Hepatic stellate cell (primary cell): ENCODE measurements around the gene KMT5C.

ENCODE experiments used
- DNase-seq: peaks from one replicate; pipeline ENCODE4 v3.0.0; 2011; ENCODE audit warnings: low spot score

Gene KMT5C

DNA sequence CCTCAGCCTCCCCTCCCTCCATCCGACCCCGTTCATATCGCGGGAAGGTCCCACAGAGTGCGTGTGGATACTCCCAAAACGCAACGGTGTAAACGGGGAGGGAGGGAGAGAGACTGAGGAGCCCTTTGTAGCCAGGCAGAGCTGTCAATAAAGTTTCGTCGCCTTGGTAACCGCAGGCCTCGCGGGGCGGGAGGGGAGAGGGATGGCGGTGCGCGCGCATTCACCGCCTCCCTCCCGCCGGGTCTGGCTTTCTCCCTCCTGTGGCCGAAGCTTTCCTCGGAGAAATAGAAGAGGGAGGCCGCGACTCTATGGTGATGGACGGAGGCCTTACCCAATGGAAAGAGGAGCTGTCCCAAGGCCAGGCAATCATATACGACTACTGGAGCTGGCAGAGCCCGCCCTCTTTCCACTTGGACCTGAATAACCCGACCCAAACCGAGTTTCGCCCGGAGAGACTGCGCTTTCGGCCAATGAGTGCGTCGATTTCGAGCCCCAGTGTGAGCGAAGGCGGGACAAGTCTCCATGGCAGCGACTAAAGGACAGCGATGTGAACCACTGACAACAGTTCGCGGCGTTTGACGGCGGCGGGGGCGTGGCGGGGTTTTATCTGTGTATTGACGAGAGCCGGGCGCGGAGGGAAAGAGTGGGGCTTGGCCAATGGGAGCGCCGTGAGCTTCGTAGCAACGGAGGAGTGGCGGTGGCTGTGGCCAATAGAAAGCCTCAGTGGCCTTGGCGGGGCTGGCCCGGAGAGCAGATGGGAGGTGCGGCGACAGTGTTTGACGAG is at the start of gene KMT5C:
TSS of gene KMT5C (plus strand) at position 772 of the 784 bp plus-strand sequence. CDS start 2,061 bp downstream, outside the sequence.
- peak; percentile 100 for DNase-seq

DNA sequence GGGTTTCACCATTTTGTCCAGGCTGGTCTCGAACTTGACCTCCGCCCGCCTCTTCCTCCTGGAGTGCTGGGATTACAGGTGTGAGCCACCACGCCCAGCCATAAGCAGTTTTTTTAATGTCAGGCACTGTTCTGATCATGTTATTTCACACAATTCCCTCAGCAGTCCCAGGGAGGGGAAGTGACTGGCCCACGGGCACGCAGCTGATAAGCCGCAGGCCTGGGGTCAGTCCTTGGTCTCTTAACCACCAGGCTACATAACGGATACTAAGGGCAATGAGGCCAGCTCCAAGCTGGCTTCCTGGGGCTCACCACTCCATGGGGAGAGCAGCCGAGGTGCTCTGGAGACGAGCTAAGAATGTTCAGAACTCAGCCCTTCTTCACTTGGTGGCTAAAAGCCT is 42.4 kb upstream of the KMT5C start:
- no peak for DNase-seq

DNA sequence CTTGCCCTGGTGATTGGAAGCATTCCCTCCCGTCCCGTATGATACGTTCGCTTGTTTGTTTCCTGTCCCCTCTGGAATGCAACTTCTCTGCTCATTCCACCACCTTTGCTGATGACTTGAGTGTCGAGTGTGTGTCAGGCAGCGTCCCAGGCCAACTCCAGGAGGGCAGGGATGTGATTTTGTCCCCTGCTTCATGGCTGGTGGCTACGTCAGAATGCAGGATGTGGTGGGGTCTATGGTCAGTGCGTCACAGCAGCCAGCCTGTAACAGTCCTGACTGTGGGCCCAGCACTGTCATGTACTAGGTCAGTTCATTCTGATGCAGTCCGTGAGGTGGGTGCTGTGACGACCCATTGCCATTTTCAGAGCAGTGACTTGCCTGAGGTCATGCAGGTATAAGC is 39.7 kb upstream of the KMT5C start:
- DNase-seq: no peak

DNA sequence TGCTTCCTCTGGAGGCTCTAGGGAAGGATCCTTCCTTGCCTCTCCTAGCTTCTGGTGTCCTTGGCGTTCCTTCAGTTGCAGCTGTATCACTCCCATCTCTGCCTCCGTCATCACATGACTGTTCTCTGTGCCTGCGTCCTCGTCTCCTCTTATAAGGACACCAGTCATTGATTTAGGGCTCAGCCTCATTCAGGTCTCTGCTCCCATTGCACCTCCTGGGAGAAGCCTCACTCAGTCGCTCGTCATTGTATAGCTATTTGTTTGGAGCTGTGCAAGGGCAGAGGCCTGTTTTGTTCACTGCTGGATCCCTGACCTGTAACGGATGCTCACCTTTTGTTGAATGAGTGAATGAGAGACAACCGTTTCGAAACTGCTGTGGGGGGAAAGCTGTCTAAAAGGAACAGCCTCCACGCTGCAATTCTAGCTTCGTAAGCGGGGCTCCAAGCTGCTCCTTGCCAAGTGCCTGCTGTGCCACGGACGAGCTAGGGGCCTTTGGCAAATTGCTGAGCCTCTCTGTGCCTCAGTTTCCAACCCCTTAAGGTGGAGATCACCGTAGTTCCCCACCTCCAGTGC is 38.7 kb upstream of the KMT5C start:
- no peak for DNase-seq

DNA sequence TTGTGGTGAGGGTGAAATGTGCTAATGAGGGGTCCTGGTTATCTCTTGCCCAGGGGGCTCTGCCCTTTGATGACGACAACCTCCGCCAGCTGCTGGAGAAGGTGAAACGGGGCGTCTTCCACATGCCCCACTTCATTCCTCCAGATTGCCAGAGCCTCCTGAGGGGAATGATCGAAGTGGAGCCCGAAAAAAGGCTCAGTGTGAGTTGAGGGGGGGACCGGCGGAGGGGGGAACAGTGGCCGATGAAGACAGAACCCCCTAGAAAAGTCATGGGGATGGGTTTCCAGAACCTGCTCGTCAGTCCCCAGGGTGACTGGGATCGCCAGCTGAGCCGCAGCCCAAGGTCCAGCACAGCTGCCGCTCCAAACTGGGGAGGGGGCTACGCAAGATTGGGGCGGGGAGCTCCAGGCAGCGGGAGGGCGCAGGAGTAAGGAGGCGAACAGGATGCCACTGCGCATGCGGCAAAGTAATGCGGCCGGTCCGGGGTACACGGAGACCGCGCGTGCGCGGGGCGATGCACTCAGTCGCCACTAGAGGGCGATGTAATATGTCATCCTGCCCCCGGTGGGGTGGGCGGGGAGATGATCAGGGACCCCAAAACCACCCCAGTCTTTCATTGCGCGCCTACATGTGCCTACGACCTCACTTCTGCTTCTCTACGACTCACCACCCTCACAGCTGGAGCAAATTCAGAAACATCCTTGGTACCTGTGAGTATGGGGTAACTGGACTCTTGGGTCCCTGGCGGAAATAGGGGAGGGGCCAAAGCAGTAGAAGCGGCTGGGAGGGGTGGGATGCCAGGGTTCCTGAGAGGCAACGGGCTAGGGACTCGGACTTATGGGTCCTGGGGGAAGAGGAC is 38.0 kb upstream of the KMT5C start:
- peak; percentile 100 for DNase-seq

DNA sequence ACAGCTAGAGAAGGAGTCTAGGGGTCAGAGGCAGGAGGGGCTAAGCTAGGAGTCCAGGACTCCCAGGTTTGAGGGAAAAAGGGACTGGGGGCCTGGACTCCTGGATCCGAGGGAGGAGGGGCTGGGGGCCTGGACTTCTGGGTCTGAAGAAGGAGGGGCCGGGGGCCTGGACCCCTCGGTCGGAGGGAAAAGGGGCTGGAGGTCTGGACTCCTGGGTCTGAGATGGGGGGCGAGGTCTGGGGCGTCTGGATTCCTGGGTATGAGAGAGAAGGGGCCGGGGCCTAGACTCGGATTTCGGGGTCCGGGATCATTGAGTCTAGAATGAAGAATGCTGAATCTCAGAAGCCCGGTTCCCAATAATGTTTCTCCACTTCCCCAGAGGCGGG is 37.4 kb upstream of the KMT5C start:
- no peak for DNase-seq

DNA sequence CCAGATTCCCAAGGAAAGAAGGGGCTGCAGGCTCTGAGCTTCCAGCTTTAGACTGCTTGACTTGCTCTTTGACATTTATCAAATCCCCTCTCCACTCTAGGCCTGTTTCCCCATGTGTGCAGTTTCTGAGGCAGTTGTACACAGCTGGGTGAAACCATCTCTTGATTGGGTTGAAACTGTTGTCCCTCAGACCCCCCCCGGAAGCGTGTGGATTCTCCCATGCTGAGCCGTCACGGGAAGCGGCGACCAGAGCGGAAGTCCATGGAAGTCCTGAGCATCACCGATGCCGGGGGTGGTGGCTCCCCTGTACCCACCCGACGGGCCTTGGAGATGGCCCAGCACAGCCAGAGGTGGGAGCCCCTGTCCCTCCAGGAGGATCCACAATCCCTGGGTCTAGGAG is 36.2 kb upstream of the KMT5C start:
- no peak for DNase-seq

DNA sequence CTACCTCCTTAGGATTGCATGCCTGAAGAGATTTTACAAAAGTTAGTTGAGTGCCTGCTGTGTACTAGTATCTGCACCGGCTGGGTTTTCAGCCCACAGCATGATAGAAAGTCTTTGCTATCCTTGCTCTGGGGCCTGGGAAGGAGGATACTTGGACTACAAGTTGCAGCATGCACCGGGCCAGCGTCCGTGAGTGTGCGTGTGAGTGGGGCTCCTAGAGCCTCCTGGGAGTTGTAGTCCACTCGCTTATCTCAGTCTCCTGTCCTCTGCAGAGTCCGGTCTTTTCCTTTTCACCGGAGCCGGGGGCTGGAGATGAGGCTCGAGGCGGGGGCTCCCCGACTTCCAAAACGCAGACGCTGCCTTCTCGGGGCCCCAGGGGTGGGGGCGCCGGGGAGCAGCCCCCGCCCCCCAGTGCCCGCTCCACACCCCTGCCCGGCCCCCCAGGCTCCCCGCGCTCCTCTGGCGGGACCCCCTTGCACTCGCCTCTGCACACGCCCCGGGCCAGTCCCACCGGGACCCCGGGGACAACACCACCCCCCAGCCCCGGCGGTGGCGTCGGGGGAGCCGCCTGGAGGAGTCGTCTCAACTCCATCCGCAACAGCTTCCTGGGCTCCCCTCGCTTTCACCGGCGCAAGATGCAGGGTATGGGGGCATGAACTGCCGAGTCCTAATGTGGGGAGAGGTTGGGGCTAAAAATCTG is 35.2 kb upstream of the KMT5C start:
- no peak for DNase-seq

DNA sequence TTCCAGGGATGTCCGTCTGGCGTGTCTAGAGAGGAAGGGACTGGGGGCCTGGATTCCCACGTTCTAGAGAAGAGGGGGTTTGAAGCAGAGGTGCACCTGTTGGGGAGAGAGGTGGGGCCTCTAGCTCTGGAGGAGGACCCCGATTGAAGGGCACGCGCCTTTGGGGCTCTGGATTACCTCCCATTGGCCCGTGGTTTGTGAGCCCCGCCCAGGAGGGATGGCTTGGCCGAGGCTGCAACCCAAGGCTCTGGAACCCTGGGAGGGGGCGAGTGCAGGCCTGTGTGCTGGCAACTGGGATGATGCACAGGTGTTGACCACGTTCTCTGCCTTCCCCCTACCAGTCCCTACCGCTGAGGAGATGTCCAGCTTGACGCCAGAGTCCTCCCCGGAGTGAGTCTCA is 34.7 kb upstream of the KMT5C start:
- DNase-seq: no peak

DNA sequence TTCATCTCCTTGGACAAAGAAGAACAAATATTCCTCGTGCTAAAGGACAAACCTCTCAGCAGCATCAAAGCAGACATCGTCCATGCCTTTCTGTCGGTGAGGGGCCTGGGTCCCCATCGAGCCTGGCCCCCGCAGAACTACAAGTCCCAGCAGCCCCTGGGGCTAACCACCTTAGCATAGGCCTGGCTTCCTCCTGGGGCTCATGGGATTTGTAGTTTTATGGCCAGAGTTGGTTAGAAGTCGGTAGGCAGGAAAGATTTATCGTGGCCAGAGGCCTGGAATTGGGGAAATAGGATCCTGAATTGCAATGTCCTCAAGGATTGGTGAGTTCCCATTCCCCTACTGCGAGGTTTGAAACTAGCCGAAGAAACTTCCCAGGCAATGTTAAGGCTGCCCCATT is 34.2 kb upstream of the KMT5C start:
- DNase-seq: peak; percentile 38

DNA sequence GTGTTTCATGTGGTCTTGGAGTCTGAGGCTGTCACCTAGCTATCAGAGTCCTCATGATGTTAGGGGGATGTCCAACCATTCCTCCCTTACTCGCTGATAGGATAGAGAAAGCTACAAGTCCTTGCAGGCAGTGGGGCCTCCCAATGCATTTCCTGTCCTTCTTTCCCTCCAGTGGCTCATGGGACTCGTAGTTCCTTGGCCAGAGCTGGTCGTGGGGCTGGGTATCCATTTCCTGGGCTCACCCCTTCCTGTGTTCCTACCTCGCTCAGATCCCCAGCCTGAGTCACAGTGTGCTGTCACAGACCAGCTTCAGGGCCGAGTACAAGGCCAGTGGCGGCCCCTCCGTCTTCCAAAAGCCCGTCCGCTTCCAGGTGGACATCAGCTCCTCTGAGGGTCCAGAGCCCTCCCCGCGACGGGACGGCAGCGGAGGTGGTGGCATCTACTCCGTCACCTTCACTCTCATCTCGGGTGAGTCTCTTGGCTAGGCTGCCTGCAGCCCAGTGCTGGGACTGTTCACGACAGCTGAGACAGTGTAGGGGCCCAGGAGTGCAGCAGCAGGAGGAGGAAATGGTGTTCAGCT is 33.6 kb upstream of the KMT5C start:
- DNase-seq: no peak

DNA sequence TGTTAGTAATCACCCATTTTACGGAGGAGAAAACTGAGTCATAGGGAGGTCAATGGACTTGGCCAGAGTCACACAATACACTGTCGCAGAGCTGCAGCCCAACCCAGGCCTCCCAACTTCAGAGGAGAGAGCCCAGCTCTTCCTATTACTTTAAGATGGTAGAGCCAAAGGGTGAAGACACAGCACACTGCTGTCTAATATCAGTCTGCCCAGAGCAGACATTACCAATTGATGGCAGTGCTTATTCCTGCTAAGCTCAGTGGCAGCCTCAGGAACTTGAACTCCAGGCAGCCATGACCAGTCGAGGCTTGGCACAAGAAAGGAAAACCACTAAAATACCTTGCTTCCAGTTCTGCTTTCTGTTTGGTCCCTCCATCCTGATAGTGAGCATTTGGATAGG is 33.0 kb upstream of the KMT5C start:
- no peak for DNase-seq

DNA sequence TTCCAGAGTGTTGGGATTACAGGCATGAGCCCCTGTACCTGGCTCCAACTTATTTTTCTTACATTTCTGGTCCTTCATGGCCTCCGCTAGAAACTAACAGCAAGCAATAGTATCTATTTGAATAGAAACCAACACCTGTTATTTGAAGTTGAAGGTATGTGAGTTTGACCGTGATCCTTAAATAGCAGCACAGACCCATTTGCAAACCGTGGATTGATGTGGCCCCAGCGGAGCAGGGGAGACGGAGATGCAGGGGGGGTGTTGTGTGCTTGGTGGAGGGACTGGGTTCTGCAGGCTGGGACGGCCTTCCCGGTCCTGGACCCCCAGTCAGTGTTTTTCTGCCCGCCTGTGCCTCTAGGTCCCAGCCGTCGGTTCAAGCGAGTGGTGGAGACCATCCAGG is 31.4 kb upstream of the KMT5C start:
- no peak for DNase-seq

DNA sequence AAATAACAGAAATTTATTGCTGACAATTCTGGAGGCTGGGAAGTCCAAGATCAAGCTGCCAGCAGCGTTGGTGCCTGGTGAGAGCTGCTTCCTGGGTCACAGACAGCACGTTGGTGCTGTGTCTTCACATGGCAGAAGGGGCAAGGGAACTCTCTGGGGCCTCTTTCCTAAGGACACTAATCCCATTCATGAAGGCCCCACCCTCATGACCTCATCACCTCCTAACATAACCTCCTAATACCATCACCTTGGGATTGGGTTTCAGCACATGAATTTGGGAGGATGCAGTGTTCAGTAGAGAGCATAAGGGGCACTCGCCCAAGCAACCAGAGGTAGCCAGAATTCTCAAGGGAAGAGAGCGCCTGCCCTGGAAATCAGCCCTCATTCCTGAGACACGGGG is 30.2 kb upstream of the KMT5C start:
- DNase-seq: no peak

DNA sequence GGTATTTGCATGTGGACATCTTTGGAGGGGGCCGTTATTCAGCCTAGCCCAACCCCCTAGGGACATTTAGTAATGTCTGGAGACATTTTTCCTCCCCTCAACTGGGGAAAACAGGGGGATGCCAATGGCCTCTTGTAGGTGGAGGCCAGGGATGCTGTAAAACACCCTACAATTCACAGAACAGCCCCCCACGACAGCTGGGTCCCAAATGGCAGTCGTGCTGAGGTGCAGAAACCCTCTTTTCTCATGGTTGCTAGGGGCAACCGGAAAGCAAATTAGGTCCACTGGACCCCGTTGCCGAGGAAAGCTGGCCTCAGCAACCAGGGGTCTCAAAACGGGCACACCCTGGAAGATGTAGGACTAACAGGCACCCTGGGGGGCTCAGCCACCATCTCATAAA is 29.2 kb upstream of the KMT5C start:
- no peak for DNase-seq

DNA sequence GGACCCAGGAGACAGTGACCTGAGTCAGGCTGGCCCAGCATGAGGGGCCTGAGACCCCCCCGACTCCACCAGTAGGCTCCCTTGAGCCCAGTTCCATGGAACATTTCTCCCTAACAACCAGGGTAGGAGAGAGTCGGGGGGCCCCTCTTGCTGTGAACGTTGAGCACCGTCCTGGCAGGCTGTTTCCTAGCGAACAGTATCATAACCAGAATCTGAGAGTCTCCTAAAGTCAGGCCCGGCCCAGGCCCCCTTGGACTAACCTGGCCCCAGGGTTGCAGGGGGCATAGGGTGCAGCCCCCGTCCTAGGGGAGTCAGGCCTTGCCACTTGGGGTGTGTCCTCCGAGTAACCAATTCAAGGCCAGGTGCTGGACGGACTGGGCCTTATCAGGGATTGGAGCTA is 28.3 kb upstream of the KMT5C start:
- no peak for DNase-seq

DNA sequence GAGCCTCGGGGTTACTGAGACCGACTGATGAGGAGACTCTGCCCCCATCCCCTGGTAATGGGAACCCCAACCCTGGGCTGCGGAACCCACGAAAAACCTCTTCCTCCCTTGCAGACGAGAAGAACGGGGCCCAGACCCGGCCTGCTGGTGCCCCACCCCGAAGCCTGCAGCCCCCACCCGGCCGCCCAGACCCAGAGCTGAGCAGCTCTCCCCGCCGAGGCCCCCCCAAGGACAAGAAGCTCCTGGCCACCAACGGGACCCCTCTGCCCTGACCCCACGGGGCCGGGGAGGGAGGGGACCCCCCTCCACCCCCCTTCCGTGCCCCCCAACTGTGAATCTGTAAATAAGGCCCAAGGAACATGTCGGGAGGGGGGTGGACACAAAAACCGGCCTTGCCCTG is 27.9 kb upstream of the KMT5C start:
- no peak for DNase-seq

DNA sequence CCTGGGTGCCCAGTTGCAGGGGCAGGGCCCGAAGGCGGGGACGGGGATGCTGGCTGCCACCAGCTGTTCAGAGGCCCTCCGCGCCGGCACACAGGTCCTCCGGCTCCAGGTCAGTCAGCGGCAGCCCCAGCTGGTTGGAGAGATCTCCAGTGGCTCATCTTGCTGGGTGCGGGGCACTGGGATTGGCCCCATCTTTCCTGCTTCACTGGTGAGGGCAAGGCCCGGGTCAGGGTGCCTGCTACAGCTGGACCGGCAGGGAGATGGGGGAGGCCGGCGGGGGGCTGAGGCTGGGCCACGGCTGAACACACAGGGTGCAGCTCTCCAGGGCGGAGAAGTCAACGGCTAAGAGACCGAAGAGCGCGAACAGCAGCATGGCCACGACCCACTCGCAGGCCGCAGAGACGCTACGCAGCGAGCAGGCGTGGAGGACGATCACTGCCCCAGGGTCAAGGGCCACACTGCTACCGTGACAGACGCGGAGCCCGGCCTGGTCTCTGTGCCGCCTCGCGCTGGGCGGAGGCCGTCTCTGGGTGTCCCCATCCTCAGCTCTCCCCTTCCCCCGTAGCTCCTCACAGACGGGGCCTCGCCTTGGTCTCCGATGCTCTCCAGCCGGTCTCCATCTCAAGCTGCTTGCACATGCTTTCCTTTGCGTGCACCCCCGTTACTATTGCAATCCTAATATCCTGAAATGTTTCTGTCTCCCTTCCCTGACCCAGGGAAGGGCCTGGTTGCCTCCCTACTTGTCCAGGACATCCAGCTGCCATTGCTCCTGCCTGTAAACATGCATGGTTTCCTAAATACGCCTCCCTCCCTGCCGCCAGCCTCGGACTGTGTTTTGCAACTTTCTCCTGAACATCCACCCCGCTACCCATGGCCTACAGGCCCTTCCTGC is 26.8 kb upstream of the KMT5C start:
- no peak for DNase-seq

DNA sequence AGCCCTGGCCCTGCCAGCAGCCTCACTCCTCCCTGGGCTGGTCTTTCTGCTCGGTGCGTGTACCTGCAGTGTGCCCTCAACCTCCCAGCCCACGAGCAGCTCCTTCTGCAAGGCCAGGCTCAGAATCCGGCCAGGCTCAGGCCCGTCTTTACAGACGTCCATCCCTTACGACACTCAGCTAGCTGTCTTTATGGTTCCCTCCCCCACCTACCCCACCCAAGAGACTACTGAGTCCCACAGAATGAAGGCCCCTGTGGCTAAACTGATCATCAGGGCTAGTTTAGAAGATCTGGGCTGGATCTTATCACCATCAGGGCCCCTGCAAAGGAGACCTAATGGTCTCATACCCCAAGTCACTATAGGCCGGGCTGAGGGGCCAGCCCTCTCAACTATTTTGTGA is 25.3 kb upstream of the KMT5C start:
- DNase-seq: no peak

DNA sequence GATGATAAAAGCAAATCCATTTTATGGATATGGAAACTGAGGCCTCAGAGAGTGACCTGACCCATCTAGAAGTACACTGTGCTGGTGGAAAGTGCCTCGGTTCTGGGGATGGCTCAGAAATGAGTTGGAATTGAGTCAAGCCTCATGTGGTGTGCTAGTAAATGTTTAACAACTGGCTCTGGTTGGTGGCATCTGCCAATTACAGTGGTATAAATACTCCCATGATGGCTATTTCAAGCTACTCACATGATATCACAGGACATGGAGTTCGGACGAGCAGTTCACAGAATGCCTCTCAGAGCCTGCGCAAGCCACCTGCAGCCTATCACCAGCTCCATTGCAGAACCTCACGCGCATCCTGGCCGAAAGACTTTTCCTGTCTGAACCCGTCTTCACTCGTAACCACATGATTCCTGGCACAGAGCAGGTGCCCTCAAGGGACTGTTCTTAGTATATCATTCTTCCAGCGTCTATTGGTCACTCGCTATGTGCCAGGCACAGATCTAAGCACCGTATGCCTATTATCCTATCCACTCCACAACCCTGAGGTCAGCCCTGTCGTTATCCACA is 23.6 kb upstream of the KMT5C start:
- DNase-seq: no peak

DNA sequence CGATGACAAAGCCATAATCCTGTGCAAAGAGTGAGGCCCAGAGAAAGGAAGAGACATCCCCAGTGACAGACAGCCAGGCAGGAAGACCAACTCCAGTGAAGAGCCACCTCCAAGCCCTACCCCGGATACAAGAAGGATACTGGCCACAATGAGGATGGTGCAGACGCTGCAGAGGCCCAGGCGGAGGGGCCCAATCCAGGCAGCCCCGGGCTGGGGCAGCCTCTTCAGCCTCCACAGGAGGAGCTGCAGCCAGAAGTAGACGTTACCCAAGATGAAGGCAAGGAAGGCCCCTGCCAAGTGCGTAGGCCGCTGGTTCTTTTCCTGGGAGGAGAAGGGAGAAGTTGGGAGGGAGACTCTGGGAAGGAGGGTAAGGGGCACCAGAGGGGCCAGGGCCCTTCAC is 23.0 kb upstream of the KMT5C start:
- no peak for DNase-seq
